ENCODE data around the gene SF3B1.
"Not testable (repeated sequence)": the region's sequence is repeated elsewhere in the genome, so short reads cannot be mapped to it uniquely, and the experiment has no call there.

The SF3B1 gene

DNA sequence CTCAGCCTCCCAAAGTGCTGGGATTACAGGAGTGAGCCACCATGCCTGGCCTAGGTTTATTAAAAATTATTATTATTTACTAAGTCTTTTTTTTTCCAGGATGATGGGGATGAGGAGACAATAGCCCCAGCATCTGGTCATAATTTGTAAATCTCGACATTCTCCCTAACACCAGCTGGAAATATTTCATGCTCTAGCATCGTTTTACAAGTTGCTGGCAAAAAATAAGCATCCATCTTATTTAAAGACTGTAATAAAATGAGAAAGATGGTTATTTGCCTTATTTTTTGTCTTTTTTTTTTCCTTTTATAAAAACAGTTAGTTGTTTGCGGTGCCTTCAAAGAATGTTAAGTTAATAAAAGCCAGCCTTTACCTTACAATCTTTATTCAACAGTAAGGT, 56.7 kb downstream of the SF3B1 start:
- DNase-seq, result no peak

DNA sequence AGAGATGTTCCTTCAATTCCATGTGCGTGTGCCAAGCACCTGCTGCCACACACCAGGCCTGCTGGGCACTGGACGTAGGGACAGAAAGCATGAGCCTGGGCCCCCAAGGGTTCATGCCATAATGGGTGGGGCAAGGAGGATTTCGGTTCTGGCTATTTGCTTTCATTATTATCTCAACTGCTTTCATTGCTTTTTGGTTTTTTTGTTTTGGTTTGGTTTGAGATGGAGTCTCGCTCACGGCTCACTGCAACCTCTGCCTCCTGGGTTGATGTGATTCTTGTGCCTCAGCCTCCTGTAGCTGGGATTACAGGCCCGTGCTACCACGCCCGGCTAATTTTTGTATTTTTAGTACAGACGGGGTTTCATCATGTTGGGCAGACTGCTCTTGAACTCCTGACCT, 57.2 kb downstream of the SF3B1 start:
- no peak for DNase-seq

DNA sequence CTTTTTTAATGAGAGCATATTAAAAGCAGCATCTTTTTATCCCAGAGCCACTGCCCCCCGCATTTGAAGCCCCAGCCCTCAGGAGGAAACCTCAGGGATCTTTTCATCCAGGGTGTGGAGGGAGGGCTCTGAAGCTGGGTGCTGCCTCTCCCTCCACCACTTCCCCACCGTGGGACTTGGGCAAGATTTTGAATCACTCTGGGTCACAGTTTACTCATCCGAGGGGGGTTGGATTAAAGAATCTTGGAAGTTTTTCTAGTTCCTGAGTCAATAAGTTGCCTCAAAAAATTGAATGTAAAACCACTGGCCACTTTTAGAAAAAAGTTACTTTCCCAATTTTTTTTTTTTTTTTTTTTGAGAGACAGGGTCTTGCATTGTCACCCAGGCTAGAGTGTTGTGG, 62.2 kb downstream of the SF3B1 start:
- DNase-seq, result no peak

DNA sequence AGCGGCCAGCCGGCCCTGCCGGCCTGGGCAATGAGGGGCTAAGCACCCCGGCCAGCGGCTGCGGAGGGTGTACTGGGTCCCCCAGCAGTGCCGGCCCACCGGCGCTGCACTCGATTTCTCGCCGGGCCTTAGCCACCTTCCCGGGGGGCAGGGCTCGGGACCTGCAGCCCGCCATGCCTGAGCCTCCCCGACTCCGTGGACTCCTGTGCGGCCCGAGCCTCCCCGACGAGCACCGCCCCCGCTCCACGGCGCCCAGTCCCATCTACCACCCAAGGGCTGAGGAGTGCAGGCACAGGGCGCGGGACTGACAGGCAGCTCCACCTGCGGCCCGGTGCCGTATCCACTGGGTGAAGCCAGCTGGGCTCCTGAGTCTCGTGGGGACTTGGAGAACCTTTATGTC, 64.2 kb downstream of the SF3B1 start:
- not testable (repeated sequence) for DNase-seq

DNA sequence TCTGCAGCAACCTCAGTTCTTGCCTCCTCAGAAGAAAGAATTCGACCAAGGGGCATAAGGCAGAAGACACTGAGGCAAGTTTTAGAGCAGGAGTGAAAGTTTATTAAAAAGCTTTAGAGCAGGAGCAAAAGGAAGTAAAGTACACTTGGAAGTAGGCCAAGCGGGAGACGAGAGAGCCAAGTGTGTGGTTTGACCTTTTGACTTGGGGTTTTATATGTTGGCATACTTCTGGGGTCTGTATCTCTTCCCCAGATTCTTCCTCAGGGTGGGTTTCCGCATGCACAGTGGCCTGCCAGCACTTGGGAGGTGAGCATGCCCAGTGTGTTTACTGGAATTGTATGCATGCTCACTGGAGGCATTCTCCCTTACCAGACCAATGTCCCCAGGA, 64.9 kb downstream of the SF3B1 start:
- DNase-seq, result no peak

DNA sequence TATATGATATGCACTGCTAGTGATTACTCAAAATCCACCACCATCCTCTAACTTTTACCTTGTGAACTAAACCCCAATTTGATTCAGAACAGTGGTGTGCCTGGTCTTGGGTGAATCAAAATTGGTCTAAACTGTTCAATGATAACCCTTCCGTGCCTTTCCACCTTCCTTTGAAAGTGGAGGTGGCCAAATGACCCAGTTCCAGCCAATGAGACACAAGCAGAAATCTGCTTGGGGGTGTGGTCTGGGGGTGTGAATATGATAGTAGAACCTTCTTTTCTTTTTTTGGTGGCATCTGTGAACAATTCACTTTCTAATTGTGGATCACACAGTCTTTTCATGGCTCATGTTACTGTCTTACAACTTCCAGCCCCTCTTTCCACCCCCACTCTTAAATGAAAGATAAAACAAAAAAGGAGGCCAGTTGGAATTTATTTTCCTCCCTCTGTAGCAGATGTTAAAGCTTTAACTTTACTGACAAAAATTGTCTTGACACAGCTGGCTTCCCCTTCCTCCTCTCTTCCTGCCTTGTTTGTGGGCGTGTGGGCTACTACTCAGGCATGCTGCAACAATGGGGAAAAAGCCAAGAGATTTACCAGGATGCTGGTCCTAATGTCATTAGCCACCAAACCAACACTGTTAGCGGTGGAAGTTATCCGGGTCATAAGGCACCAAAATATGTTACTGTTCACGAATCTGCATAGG, 65.4 kb downstream of the SF3B1 start:
- DNase-seq, result no peak

- DNase-seq, result no peak
These were observed 66.4 kb downstream of the SF3B1 start for GRCh38 chr2:197368412-197368811.

DNA sequence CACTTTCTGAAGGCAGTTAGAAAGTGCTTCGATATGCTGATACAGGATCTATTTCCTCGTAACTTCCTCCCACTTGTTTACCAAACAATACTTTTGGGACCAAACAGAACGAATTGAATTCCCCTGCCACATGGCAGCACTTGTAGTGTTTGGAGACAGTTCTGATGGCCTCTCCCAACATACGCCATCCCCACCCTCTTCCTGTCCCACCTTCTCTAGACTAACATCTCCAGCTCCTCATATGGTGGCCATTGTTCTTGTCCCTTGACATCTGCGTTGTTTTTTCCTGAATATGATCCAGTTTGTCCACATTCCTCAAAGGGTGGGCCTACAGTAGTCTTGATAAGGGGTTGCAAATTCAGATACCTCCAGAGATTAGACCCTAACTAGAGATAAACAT, 70.8 kb downstream of the SF3B1 start:
- no peak for DNase-seq

DNA sequence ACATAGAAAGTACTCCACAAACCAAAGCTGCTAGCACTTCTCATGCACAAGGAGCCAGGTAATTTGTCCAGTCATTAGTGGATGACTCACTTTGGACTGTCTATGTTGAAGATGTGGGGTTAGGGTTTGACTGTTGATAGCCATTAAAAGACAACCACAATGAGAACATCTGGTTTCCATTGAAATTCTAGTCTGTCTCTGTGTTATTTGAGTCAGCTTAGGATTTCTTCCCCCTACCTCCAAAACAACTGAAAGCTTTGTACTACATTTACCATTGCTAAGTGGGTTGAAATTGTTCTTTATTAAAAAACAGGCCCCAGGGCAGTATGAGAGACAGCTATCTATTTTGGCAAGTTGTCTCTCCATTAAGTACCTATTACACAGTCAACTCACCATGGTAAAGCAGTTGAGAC, 74.1 kb downstream of the SF3B1 start:
- DNase-seq, result no peak

- DNase-seq, result no peak
These were observed 75.0 kb downstream of the SF3B1 start for GRCh38 chr2:197359859-197360258.

DNA sequence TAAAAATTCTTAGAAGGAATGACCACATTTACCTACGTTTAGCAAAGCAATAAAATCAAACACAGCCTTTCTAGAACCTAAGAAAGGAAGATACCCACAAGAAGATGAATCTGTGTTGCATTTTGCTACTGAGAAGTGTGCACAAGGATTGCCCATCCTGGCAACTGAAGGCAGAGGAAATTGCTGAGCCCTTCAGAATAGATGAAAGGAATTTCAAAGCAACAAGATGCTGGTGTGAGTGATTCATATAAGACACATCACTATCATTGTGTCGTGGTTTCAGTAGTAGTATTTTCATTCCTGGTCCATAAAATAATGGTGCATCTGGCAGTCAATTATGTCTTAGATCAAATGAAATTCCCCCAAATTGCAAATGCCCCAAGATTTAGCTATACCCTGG, 75.9 kb downstream of the SF3B1 start:
- no peak for DNase-seq

GRCh38 chr2:197357986-197358385, 76.8 kb downstream of the SF3B1 start:
- DNase-seq, result no peak

- no peak for DNase-seq
These were observed 78.7 kb downstream of the SF3B1 start for GRCh38 chr2:197356136-197356535.

DNA sequence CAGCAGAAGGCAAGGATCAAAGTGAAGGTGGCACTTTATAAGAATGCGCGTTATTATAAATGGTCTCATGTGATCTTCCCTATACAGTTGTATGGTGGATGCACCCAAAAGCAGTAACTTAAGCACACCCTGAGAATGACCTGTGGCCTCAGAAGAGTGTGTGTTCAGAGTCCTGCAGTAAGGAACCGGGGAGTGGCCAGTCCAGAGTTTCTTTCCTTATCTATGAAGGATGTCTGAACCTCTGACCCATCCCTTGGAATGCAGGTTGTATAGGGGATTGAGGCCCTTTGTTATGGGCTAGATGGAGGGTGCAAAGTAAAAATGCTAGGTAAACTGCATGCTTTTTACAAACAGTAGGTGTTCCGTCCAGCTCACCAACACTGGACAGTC, 80.7 kb downstream of the SF3B1 start:
- no peak for DNase-seq

GRCh38 chr2:197353393-197354168, 81.2 kb downstream of the SF3B1 start:
- no peak for DNase-seq

- DNase-seq, result no peak
These were observed 85.1 kb downstream of the SF3B1 start for GRCh38 chr2:197349699-197350098.

DNA sequence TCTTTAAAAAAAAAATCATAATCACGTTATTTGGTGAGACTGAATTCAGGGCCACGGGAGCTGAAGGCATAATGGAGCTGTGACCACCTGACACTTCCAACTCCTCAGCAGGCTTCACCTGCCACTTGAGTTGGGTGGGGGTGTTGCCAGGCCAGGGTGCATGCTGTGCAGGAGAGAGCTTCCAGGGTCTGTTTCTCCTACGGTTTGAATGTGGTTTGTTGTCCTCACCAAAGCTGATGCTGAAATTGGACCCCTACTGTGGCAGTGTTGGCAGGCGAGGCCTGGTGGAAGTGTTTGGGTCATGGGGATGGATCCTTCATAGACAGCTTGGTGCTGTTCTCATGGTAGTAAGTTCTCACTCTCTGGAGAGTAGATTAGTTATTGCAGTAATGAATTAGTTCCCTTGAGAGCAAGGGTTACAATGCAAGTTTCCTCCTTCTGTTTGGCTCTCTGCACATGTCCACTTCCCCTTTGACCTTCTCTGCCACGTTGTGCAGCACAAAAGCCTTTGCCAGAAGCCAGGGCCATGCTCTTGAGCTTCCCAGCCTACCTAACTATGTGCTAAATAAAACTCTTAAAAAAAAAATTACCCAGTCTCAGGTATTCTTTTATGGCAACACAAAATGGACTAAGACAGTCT, 86.0 kb downstream of the SF3B1 start:
- no peak for DNase-seq

- no peak for DNase-seq
These were observed 88.9 kb downstream of the SF3B1 start for GRCh38 chr2:197345846-197346370.

- DNase-seq, result not testable (repeated sequence)
These were observed 90.9 kb downstream of the SF3B1 start for GRCh38 chr2:197343968-197344367.

- no peak for DNase-seq
These were observed 94.2 kb downstream of the SF3B1 start for GRCh38 chr2:197340591-197340990.
